ENCODE measurements around the gene NPIPA2.
"Not testable (repeated sequence)": the region's sequence is repeated elsewhere in the genome, so short reads cannot be mapped to it uniquely, and the experiment has no call there.

NPIPA2 gene

GRCh38 chr16:14803577-14803976 is 61.2 kb downstream of the NPIPA2 start:
- DNase-seq (ENCODE audit: low read depth in 1 of 2, low spot score in 1 of 2); in situ Hi-C loops (cut with HindIII; ENCODE audit: low pct_unique_long_range_greater_than_20kb, low sequenced_read_pairs): not testable (repeated sequence)

GRCh38 chr16:14807184-14807678 is 64.9 kb downstream of the NPIPA2 start:
- in situ Hi-C loops (cut with HindIII; ENCODE audit: low pct_unique_long_range_greater_than_20kb, low sequenced_read_pairs); DNase-seq (ENCODE audit: low read depth in 1 of 2, low spot score in 1 of 2): not testable (repeated sequence)

GRCh38 chr16:14813890-14814289 is 71.6 kb downstream of the NPIPA2 start:
- DNase-seq (ENCODE audit: low read depth in 1 of 2, low spot score in 1 of 2); in situ Hi-C loops (cut with HindIII; ENCODE audit: low pct_unique_long_range_greater_than_20kb, low sequenced_read_pairs): not testable (repeated sequence)

All from T47D (cell line).